ENCODE results near the gene PTH1R.

- TF ChIP-seq CTCF (IDR thresholded peaks at IDR 0.05; ENCODE audit: low read depth, low read length) (no peak), EZH2phosphoT487 (IDR thresholded peaks at IDR 0.05; ENCODE audit: low read depth) (no peak)
Observed at GRCh38 chr3:46859001-46859710, 18.4 kb upstream of the PTH1R start.

All from OCI-LY3 (cell line).